ENCODE data around the gene CSDE1. TPM values are rescaled to one million over a fixed set of nuclear protein-coding genes. Genes with fewer than 3 reads are reported as not detected.
A peak's percentile ranks its signal among the peaks of the same experiment; 100 is the strongest.

CSDE1 gene
- total RNA-seq, 1 donor from 2014 or later = 635 TPM

DNA sequence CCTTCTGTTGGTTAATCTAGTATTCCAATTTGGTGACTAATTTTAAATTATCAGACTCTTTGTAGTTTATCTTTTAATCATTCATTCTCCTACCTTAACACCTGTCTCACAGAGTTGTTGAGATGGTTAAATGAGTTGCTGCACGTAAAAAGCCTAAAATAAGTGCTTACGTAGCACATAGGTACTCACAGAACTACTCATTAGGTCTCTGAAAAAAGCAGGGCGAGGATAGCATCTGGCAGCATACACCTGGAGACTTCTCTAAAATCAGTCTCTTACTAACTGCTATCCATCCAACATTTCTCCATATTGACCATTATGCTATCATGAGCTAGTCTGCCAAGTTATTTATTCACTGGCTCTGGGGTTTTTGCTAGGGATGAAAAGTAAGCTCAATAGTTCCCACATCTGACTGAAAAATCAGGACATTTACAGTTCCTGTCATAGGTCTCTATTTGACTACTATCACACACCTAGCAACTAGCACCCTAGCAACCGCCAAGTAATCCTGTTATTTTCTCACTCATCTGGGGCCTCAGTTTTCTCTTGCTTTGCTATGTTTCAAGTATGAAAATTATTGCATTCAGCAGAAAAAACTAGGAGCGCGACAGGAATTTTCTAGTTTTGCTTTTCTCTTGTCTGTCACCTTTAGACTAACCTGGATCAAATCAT is 11.2 kb downstream of the CSDE1 start:
- H3K9me3 Mint-ChIP-seq (ENCODE audit: unreplicated experiment) = no peaks in the 10 kb centered on the region
- H3K4me1 Mint-ChIP-seq (ENCODE audit: low read depth, unreplicated experiment) = peaks cover 34% of the 10 kb centered on the region
- peaks cover 5% of the 10 kb centered on the region for H3K36me3 Mint-ChIP-seq (ENCODE audit: low read depth, unreplicated experiment)
- Histone ChIP-seq H3K4me3 (ENCODE audit: insufficient read depth, low read depth, low read length) (no peak overlapping the region), H2AFZ (ENCODE audit: low read depth, low read length) (no peak overlapping the region), H3K27ac (ENCODE audit: low read depth, low read length) (no peak overlapping the region), H3K36me3 (ENCODE audit: insufficient read depth, low read length) (peaks cover 50% of the 10 kb centered on the region), H3K9me3 (ENCODE audit: insufficient read depth, low read depth, low read length) (no peaks in the 10 kb centered on the region), H3K4me2 (ENCODE audit: low read length) (no peak overlapping the region), H3K4me1 (ENCODE audit: insufficient read depth, low read length) (no peaks in the 10 kb centered on the region), H4K20me1 (ENCODE audit: insufficient read depth, low read length) (peaks cover 96% of the 10 kb centered on the region), H3K27me3 (ENCODE audit: insufficient read depth, low read length) (no peaks in the 10 kb centered on the region), H3K9ac (ENCODE audit: low read length) (no peak overlapping the region), H3K79me2 (ENCODE audit: insufficient read depth, low read length) (peaks cover 100% of the 10 kb centered on the region)
- H3K4me3 Mint-ChIP-seq (ENCODE audit: unreplicated experiment) = no peak overlapping the region
- H3K27ac Mint-ChIP-seq (ENCODE audit: unreplicated experiment) = no peak overlapping the region
- no peak for TF ChIP-seq EZH2 (IDR thresholded peaks at IDR 0.05; ENCODE audit: insufficient read depth, low read length)
- FAIRE-seq (no peak), DNase-seq (ENCODE audit: low read depth) (no peak)
- no peaks in the 10 kb centered on the region for H3K27me3 Mint-ChIP-seq (ENCODE audit: low read depth, unreplicated experiment)

DNA sequence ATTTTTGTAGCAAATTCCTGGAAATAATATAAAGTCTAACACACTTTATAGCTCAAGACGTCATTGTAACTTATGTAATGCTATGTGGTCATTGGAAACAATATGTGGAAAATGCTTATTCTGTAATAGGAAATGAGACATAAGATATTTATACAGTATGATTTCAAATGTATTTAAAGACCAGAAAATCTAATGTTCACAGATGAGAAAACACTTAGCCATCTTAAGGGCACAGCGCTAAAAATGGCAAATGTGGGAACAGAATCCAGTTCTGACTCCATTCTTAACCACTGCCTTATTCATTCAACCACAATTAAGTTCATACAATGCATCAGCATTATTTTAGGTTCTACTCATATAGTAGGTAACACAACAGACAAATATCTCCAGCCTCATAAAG is 12.5 kb downstream of the CSDE1 start:
- Histone ChIP-seq H3K79me2 (ENCODE audit: insufficient read depth, low read length) (peaks cover 100% of the 10 kb centered on the region), H3K9ac (ENCODE audit: low read length) (peak overlapping the region; percentile 27)
- no peak overlapping the region for H3K4me3 Mint-ChIP-seq (ENCODE audit: unreplicated experiment)

GRCh38 chr1:114741963-114742746 is 15.6 kb downstream of the CSDE1 start:
- H4K20me1 ChIP-seq (ENCODE audit: insufficient read depth, low read length) = peaks cover 92% of the 10 kb centered on the region
- no peak overlapping the region for H3K9ac ChIP-seq (ENCODE audit: low read length)
- no peak overlapping the region for H3K4me3 Mint-ChIP-seq (ENCODE audit: unreplicated experiment)
- no peaks in the 10 kb centered on the region for H3K9me3 ChIP-seq (ENCODE audit: insufficient read depth, low read depth, low read length)
- H3K4me1 ChIP-seq (ENCODE audit: insufficient read depth, low read length) = no peaks in the 10 kb centered on the region
- DNase-seq (ENCODE audit: low read depth) (no peak), FAIRE-seq (no peak)
- H3K27ac Mint-ChIP-seq (ENCODE audit: unreplicated experiment) = no peak overlapping the region
- H3K36me3 Mint-ChIP-seq (ENCODE audit: low read depth, unreplicated experiment) = peaks cover 7% of the 10 kb centered on the region
- H3K36me3 ChIP-seq (ENCODE audit: insufficient read depth, low read length) = peaks cover 56% of the 10 kb centered on the region
- peaks cover 23% of the 10 kb centered on the region for H3K4me1 Mint-ChIP-seq (ENCODE audit: low read depth, unreplicated experiment)
- no peak for TF ChIP-seq EZH2 (IDR thresholded peaks at IDR 0.05; ENCODE audit: insufficient read depth, low read length)
- TF ChIP-seq, protein P1, sequence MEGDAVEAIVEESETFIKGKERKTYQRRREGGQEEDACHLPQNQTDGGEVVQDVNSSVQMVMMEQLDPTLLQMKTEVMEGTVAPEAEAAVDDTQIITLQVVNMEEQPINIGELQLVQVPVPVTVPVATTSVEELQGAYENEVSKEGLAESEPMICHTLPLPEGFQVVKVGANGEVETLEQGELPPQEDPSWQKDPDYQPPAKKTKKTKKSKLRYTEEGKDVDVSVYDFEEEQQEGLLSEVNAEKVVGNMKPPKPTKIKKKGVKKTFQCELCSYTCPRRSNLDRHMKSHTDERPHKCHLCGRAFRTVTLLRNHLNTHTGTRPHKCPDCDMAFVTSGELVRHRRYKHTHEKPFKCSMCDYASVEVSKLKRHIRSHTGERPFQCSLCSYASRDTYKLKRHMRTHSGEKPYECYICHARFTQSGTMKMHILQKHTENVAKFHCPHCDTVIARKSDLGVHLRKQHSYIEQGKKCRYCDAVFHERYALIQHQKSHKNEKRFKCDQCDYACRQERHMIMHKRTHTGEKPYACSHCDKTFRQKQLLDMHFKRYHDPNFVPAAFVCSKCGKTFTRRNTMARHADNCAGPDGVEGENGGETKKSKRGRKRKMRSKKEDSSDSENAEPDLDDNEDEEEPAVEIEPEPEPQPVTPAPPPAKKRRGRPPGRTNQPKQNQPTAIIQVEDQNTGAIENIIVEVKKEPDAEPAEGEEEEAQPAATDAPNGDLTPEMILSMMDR (IDR thresholded peaks at IDR 0.05; ENCODE audit: insufficient read depth, low read depth, low read length) = no peak
- no peaks in the 10 kb centered on the region for H3K27me3 Mint-ChIP-seq (ENCODE audit: low read depth, unreplicated experiment)
- H3K27me3 ChIP-seq (ENCODE audit: insufficient read depth, low read length) = no peaks in the 10 kb centered on the region
- H3K4me3 ChIP-seq (ENCODE audit: insufficient read depth, low read depth, low read length) = no peak overlapping the region
- no peak overlapping the region for H3K4me2 ChIP-seq (ENCODE audit: low read length)
- peaks cover 99% of the 10 kb centered on the region for H3K79me2 ChIP-seq (ENCODE audit: insufficient read depth, low read length)
- no peak overlapping the region for H2AFZ ChIP-seq (ENCODE audit: low read depth, low read length)
- no peaks in the 10 kb centered on the region for H3K9me3 Mint-ChIP-seq (ENCODE audit: unreplicated experiment)
- H3K27ac ChIP-seq (ENCODE audit: low read depth, low read length) = no peak overlapping the region

More for the DNA sequence above, 12.5 kb downstream of the CSDE1 start:
- Histone ChIP-seq H3K9me3 (ENCODE audit: insufficient read depth, low read depth, low read length) (no peaks in the 10 kb centered on the region), H3K27ac (ENCODE audit: low read depth, low read length) (peak overlapping the region; percentile 49), H3K4me3 (ENCODE audit: insufficient read depth, low read depth, low read length) (no peak overlapping the region), H2AFZ (ENCODE audit: low read depth, low read length) (no peak overlapping the region), H3K4me1 (ENCODE audit: insufficient read depth, low read length) (no peaks in the 10 kb centered on the region), H3K27me3 (ENCODE audit: insufficient read depth, low read length) (no peaks in the 10 kb centered on the region), H4K20me1 (ENCODE audit: insufficient read depth, low read length) (peaks cover 96% of the 10 kb centered on the region), H3K4me2 (ENCODE audit: low read length) (peak overlapping the region; percentile 32), H3K36me3 (ENCODE audit: insufficient read depth, low read length) (peaks cover 56% of the 10 kb centered on the region)
- peak overlapping the region; percentile 67 for H3K27ac Mint-ChIP-seq (ENCODE audit: unreplicated experiment)
- H3K9me3 Mint-ChIP-seq (ENCODE audit: unreplicated experiment) = no peaks in the 10 kb centered on the region
- TF ChIP-seq, protein P1 (IDR thresholded peaks at IDR 0.05; ENCODE audit: insufficient read depth, low read depth, low read length) = no peak
- no peak for TF ChIP-seq EZH2 (IDR thresholded peaks at IDR 0.05; ENCODE audit: insufficient read depth, low read length)
- DNase-seq (ENCODE audit: low read depth) (peak; percentile 65), FAIRE-seq (no peak)
- no peaks in the 10 kb centered on the region for H3K27me3 Mint-ChIP-seq (ENCODE audit: low read depth, unreplicated experiment)
- peaks cover 28% of the 10 kb centered on the region for H3K4me1 Mint-ChIP-seq (ENCODE audit: low read depth, unreplicated experiment)
- H3K36me3 Mint-ChIP-seq (ENCODE audit: low read depth, unreplicated experiment) = peaks cover 5% of the 10 kb centered on the region

All from astrocyte (in vitro differentiated cells and primary cell).